Ishikawa (cell line): ENCODE measurements around the gene P2RY2.

Source experiments
- CEBPB ChIP-seq: IDR thresholded peaks from 2 replicates; pipeline ENCODE4 v1.6.1; 2012
- CREB1 ChIP-seq: IDR thresholded peaks from 2 replicates; pipeline ENCODE4 v1.6.1; 2012; ENCODE audit warnings: low read depth
- EGR1 ChIP-seq: IDR thresholded peaks from 2 replicates; pipeline ENCODE4 v1.6.1; 2012
- EP300 ChIP-seq: IDR thresholded peaks from 2 replicates; pipeline ENCODE4 v1.6.1; 2012; ENCODE audit warnings: borderline replicate concordance
- FOXM1 ChIP-seq: IDR thresholded peaks from 2 replicates; pipeline ENCODE4 v1.6.1; 2012; ENCODE audit warnings: low read depth, borderline replicate concordance
- NFIC ChIP-seq: IDR thresholded peaks from 2 replicates; pipeline ENCODE4 v1.6.1; 2012
- RAD21 ChIP-seq: IDR thresholded peaks from 2 replicates; pipeline ENCODE4 v1.6.1; 2012; ENCODE audit warnings: low read depth
- TAF1 ChIP-seq: IDR thresholded peaks from 2 replicates; pipeline ENCODE4 v1.6.1; 2012; ENCODE audit warnings: low read depth, mild to moderate bottlenecking
- YY1 ChIP-seq: IDR thresholded peaks from 2 replicates; pipeline ENCODE4 v1.6.1; 2012; ENCODE audit warnings: low read depth
- ZBTB7A ChIP-seq: IDR thresholded peaks from 2 replicates; pipeline ENCODE4 v1.6.1; 2012; ENCODE audit warnings: low read depth
- TF ChIP-seq, protein P1 (sequence below): IDR thresholded peaks from 2 replicates; pipeline ENCODE4 v1.6.1; 2012
- TF ChIP-seq, protein P2 (sequence below): IDR thresholded peaks from 2 replicates; pipeline ENCODE4 v1.6.1; 2012
- TF ChIP-seq, protein P3 (sequence below): IDR thresholded peaks from 2 replicates; pipeline ENCODE4 v1.6.1; 2012; ENCODE audit warnings: low read depth, mild to moderate bottlenecking

DNA sequence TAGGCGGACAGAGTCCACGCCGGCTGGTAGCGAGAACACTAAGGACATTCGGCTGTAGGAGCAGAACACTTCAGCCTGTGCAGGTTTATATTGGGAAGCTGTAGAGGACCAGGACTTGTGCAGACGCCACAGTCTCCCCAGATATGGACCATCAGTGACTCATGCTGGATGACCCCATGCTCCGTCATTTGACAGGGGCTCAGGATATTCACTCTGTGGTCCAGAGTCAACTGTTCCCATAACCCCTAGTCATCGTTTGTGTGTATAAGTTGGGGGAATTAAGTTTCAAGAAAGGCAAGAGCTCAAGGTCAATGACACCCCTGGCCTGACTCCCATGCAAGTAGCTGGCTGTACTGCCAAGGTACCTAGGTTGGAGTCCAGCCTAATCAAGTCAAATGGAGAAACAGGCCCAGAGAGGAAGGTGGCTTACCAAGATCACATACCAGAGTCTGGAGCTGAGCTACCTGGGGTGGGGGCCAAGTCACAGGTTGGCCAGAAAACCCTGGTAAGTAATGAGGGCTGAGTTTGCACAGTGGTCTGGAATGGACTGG, 17.2 kb downstream of the P2RY2 start:
- TF ChIP-seq TAF1 (no peak), CREB1 (no peak), EP300 (no peak), EGR1 (no peak), CEBPB (no peak), FOXM1 (no peak), NFIC (no peak), ZBTB7A (no peak), YY1 (no peak), RAD21 (no peak)
- TF ChIP-seq, protein P1, sequence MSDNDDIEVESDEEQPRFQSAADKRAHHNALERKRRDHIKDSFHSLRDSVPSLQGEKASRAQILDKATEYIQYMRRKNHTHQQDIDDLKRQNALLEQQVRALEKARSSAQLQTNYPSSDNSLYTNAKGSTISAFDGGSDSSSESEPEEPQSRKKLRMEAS: no peak
- TF ChIP-seq, protein P2, sequence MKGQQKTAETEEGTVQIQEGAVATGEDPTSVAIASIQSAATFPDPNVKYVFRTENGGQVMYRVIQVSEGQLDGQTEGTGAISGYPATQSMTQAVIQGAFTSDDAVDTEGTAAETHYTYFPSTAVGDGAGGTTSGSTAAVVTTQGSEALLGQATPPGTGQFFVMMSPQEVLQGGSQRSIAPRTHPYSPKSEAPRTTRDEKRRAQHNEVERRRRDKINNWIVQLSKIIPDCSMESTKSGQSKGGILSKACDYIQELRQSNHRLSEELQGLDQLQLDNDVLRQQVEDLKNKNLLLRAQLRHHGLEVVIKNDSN: no peak
- TF ChIP-seq, protein P3, sequence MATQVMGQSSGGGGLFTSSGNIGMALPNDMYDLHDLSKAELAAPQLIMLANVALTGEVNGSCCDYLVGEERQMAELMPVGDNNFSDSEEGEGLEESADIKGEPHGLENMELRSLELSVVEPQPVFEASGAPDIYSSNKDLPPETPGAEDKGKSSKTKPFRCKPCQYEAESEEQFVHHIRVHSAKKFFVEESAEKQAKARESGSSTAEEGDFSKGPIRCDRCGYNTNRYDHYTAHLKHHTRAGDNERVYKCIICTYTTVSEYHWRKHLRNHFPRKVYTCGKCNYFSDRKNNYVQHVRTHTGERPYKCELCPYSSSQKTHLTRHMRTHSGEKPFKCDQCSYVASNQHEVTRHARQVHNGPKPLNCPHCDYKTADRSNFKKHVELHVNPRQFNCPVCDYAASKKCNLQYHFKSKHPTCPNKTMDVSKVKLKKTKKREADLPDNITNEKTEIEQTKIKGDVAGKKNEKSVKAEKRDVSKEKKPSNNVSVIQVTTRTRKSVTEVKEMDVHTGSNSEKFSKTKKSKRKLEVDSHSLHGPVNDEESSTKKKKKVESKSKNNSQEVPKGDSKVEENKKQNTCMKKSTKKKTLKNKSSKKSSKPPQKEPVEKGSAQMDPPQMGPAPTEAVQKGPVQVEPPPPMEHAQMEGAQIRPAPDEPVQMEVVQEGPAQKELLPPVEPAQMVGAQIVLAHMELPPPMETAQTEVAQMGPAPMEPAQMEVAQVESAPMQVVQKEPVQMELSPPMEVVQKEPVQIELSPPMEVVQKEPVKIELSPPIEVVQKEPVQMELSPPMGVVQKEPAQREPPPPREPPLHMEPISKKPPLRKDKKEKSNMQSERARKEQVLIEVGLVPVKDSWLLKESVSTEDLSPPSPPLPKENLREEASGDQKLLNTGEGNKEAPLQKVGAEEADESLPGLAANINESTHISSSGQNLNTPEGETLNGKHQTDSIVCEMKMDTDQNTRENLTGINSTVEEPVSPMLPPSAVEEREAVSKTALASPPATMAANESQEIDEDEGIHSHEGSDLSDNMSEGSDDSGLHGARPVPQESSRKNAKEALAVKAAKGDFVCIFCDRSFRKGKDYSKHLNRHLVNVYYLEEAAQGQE: no peak
